ENCODE measurements around the gene MYO18A. TPM values are rescaled to one million over a fixed set of nuclear protein-coding genes. Genes with fewer than 3 reads are reported as not detected.

MYO18A gene
- total RNA-seq, 1 donor from 2014 or later: 11.6 TPM

DNA sequence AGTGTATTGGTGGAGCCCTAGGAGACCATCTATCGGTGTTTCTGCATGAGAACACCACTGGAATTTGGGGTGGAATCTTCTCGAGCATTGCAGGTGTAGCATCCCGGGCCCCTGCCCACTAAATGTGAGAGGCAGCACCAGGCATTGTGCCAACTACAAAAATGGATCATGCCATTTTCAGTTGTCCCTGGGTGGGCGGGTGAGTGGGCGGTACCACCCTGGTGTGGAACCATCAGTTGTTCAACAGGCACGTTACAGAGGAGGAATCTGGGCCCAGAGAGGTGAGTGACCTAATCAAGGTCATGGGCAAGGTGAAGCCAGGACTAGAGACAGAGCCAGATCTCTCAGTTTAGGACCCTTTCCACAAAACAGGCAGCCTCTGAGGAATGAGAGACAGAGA, 128.5 kb downstream of the MYO18A start:
- Histone ChIP-seq H3K79me2 (ENCODE audit: low read depth) (no peaks in the 10 kb centered on the region), H3K9me3 (ENCODE audit: low read depth) (no peaks in the 10 kb centered on the region), H3K9ac (no peak overlapping the region), H3K27ac (no peak overlapping the region), H3F3A (ENCODE audit: low read depth) (peaks cover 9% of the 10 kb centered on the region), H4K20me1 (ENCODE audit: low read depth) (no peaks in the 10 kb centered on the region), H3K4me3 (no peak overlapping the region), H2AFZ (replicated peaks) (no peak overlapping the region), H3K4me2 (no peak overlapping the region), H3K36me3 (no peaks in the 10 kb centered on the region), H3K4me1 (peaks cover 33% of the 10 kb centered on the region), H3K27me3 (no peaks in the 10 kb centered on the region)
- Mint-ChIP-seq H3K4me3 (peak overlapping the region; percentile 5), H3K27me3 (ENCODE audit: insufficient read depth, low read depth) (peaks cover 42% of the 10 kb centered on the region), H3K36me3 (no peaks in the 10 kb centered on the region), H3K4me1 (peaks cover 65% of the 10 kb centered on the region), H3K27ac (no peak overlapping the region), H3K9me3 (no peaks in the 10 kb centered on the region)
- no peak for DNase-seq (ENCODE audit: low spot score)
- TF ChIP-seq EZH2phosphoT487 (IDR thresholded peaks at IDR 0.05): no peak
- TF ChIP-seq EZH2 (IDR thresholded peaks at IDR 0.05): no peak
- TF ChIP-seq, protein P1, sequence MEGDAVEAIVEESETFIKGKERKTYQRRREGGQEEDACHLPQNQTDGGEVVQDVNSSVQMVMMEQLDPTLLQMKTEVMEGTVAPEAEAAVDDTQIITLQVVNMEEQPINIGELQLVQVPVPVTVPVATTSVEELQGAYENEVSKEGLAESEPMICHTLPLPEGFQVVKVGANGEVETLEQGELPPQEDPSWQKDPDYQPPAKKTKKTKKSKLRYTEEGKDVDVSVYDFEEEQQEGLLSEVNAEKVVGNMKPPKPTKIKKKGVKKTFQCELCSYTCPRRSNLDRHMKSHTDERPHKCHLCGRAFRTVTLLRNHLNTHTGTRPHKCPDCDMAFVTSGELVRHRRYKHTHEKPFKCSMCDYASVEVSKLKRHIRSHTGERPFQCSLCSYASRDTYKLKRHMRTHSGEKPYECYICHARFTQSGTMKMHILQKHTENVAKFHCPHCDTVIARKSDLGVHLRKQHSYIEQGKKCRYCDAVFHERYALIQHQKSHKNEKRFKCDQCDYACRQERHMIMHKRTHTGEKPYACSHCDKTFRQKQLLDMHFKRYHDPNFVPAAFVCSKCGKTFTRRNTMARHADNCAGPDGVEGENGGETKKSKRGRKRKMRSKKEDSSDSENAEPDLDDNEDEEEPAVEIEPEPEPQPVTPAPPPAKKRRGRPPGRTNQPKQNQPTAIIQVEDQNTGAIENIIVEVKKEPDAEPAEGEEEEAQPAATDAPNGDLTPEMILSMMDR (IDR thresholded peaks at IDR 0.05): no peak

GRCh38 chr17:29051194-29051593, 129.0 kb downstream of the MYO18A start:
- H3K4me3 ChIP-seq: no peak overlapping the region
- peaks cover 9% of the 10 kb centered on the region for H3F3A ChIP-seq (ENCODE audit: low read depth)
- Mint-ChIP-seq H3K36me3 (no peaks in the 10 kb centered on the region), H3K27me3 (ENCODE audit: insufficient read depth, low read depth) (peaks cover 46% of the 10 kb centered on the region), H3K4me3 (peak overlapping the region; percentile 51), H3K9me3 (no peaks in the 10 kb centered on the region), H3K27ac (peak overlapping the region; percentile 43), H3K4me1 (peaks cover 68% of the 10 kb centered on the region)
- no peak overlapping the region for H3K27ac ChIP-seq
- no peaks in the 10 kb centered on the region for H3K79me2 ChIP-seq (ENCODE audit: low read depth)
- H3K9me3 ChIP-seq (ENCODE audit: low read depth): no peaks in the 10 kb centered on the region
- H3K36me3 ChIP-seq: no peaks in the 10 kb centered on the region
- TF ChIP-seq, protein P1 (IDR thresholded peaks at IDR 0.05): no peak
- TF ChIP-seq EZH2 (IDR thresholded peaks at IDR 0.05) (no peak), EZH2phosphoT487 (IDR thresholded peaks at IDR 0.05) (no peak)
- no peak overlapping the region for H3K9ac ChIP-seq
- no peak overlapping the region for H3K4me2 ChIP-seq
- H2AFZ ChIP-seq (replicated peaks): no peak overlapping the region
- peaks cover 33% of the 10 kb centered on the region for H3K4me1 ChIP-seq
- no peak for DNase-seq (ENCODE audit: low spot score)
- no peaks in the 10 kb centered on the region for H4K20me1 ChIP-seq (ENCODE audit: low read depth)
- H3K27me3 ChIP-seq: no peaks in the 10 kb centered on the region

- no peak overlapping the region for H3K4me3 Mint-ChIP-seq
- H3K9me3 Mint-ChIP-seq: peaks cover 3% of the 10 kb centered on the region
- Histone ChIP-seq H3K79me2 (ENCODE audit: low read depth) (no peaks in the 10 kb centered on the region), H2AFZ (replicated peaks) (no peak overlapping the region), H3K36me3 (no peaks in the 10 kb centered on the region), H3K4me2 (no peak overlapping the region), H3F3A (ENCODE audit: low read depth) (peaks cover 9% of the 10 kb centered on the region), H3K9me3 (ENCODE audit: low read depth) (no peaks in the 10 kb centered on the region), H3K9ac (no peak overlapping the region), H3K27me3 (no peaks in the 10 kb centered on the region), H3K4me1 (peaks cover 27% of the 10 kb centered on the region), H3K27ac (no peak overlapping the region), H4K20me1 (ENCODE audit: low read depth) (no peaks in the 10 kb centered on the region), H3K4me3 (no peak overlapping the region)
- H3K36me3 Mint-ChIP-seq: no peaks in the 10 kb centered on the region
- H3K4me1 Mint-ChIP-seq: peaks cover 67% of the 10 kb centered on the region
- no peak for TF ChIP-seq EZH2phosphoT487 (IDR thresholded peaks at IDR 0.05)
- TF ChIP-seq EZH2 (IDR thresholded peaks at IDR 0.05): no peak
- peaks cover 52% of the 10 kb centered on the region for H3K27me3 Mint-ChIP-seq (ENCODE audit: insufficient read depth, low read depth)
- H3K27ac Mint-ChIP-seq: no peak overlapping the region
- DNase-seq (ENCODE audit: low spot score): no peak
Measured at GRCh38 chr17:29050176-29050575, 130.0 kb downstream of the MYO18A start.

DNA sequence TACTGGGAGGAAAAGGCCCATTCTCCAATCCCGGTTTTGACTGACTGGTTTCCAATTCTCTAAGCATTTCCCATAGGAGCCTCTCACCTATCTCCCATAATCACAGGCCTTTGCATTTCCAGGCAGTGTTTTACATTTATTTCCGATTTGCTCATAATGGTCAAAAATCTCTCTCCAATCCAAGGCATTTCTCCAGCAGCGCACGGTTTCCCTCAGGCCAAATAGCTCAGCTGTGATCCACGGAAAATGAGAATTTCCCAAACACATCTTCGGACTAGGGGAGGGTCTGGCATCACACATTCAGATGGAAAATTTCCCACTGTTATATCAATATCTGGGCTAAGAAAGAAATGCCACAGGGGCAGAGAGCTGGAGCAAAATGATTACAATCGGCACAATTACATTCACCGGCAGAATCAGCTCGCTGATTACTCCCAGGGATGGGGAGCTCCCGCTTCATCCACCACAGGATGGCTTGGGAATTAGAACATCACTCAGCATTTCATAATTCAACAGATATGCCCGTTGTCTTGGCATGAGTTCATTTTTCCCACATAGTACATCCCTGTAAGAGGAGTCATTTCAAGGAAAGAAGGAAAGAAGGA, 130.6 kb downstream of the MYO18A start:
- Mint-ChIP-seq H3K27me3 (ENCODE audit: insufficient read depth, low read depth) (peaks cover 51% of the 10 kb centered on the region), H3K9me3 (peaks cover 3% of the 10 kb centered on the region), H3K36me3 (no peaks in the 10 kb centered on the region), H3K4me1 (peaks cover 63% of the 10 kb centered on the region), H3K4me3 (no peak overlapping the region), H3K27ac (no peak overlapping the region)
- Histone ChIP-seq H4K20me1 (ENCODE audit: low read depth) (no peaks in the 10 kb centered on the region), H2AFZ (replicated peaks) (no peak overlapping the region), H3K27me3 (no peaks in the 10 kb centered on the region), H3K79me2 (ENCODE audit: low read depth) (no peaks in the 10 kb centered on the region), H3K4me3 (no peak overlapping the region), H3K4me1 (peaks cover 22% of the 10 kb centered on the region), H3F3A (ENCODE audit: low read depth) (peaks cover 9% of the 10 kb centered on the region), H3K9ac (no peak overlapping the region), H3K36me3 (no peaks in the 10 kb centered on the region), H3K4me2 (no peak overlapping the region), H3K27ac (no peak overlapping the region), H3K9me3 (ENCODE audit: low read depth) (no peaks in the 10 kb centered on the region)
- no peak for DNase-seq (ENCODE audit: low spot score)
- TF ChIP-seq, protein P1 (IDR thresholded peaks at IDR 0.05): no peak
- TF ChIP-seq EZH2 (IDR thresholded peaks at IDR 0.05): no peak
- no peak for TF ChIP-seq EZH2phosphoT487 (IDR thresholded peaks at IDR 0.05)
